HG02642 (cell line): ENCODE data around the gene DNAJC8.

Experiments used
- ATAC-seq: cut with Tn5 transposase; IDR thresholded peaks from one replicate; pipeline ENCODE4 v1.9.1; 2021; ENCODE audit warnings: mild to moderate bottlenecking; ENCODE audit not compliant: unreplicated experiment, poor library complexity

The DNAJC8 gene

GRCh38 chr1:28175955-28176485, 56.8 kb downstream of the DNAJC8 start:
- no peak for ATAC-seq

GRCh38 chr1:28173980-28174297, 58.9 kb downstream of the DNAJC8 start:
- ATAC-seq: no peak

GRCh38 chr1:28173151-28173979, 59.5 kb downstream of the DNAJC8 start:
- no peak for ATAC-seq

GRCh38 chr1:28172713-28173150, 60.1 kb downstream of the DNAJC8 start:
- peak; percentile 68 for ATAC-seq

- ATAC-seq: no peak
These were observed 61.6 kb downstream of the DNAJC8 start for GRCh38 chr1:28171246-28171645.

GRCh38 chr1:28170001-28170596, 62.7 kb downstream of the DNAJC8 start:
- ATAC-seq: no peak

- ATAC-seq: no peak
These were observed 69.2 kb downstream of the DNAJC8 start for GRCh38 chr1:28163496-28164161.

- no peak for ATAC-seq
These were observed 70.7 kb downstream of the DNAJC8 start for GRCh38 chr1:28162151-28162550.

GRCh38 chr1:28161751-28162150, 71.1 kb downstream of the DNAJC8 start:
- ATAC-seq: no peak

- ATAC-seq: no peak
These were observed 72.0 kb downstream of the DNAJC8 start for GRCh38 chr1:28160782-28161266.

GRCh38 chr1:28159680-28160079, 73.1 kb downstream of the DNAJC8 start:
- no peak for ATAC-seq

GRCh38 chr1:28159243-28159642, 73.6 kb downstream of the DNAJC8 start:
- no peak for ATAC-seq

GRCh38 chr1:28157894-28158293, 74.9 kb downstream of the DNAJC8 start:
- ATAC-seq: no peak

GRCh38 chr1:28156821-28157220, 76.0 kb downstream of the DNAJC8 start:
- no peak for ATAC-seq

GRCh38 chr1:28155628-28156027, 77.2 kb downstream of the DNAJC8 start:
- no peak for ATAC-seq

GRCh38 chr1:28154078-28154594, 78.7 kb downstream of the DNAJC8 start:
- ATAC-seq: no peak
